GM23338 (cell line): ENCODE results near the gene FAM227B. TPM values are rescaled to one million over a fixed set of nuclear protein-coding genes. Genes with fewer than 3 reads are reported as not detected.

Experiments used
- ATAC-seq: fragments of 200-7000 bp; cut with Tn5 transposase; 3 replicates; pipeline ENCODE4 v1.9.1; 2020
- DNase-seq: peaks from one replicate; pipeline ENCODE4 v3.0.0-alpha.2; 2015; ENCODE audit warnings: low spot score
- H2AFZ ChIP-seq: fragments of 200-600 bp; sonication (generic); 2 replicates; pipeline ENCODE4 v1.8.0; 2016; ENCODE audit warnings: antibody characterized with exemption, mild to moderate bottlenecking, moderate library complexity
- H3F3A ChIP-seq: fragments of 200-600 bp; sonication (generic); replicated peaks from 2 replicates; pipeline ENCODE4 v1.8.0; 2017; ENCODE audit warnings: antibody characterized with exemption, mixed run types, low read depth
- H3K27ac ChIP-seq: fragments of 200-600 bp; sonication (generic); 2 replicates; pipeline ENCODE4 v1.6.1; 2016; ENCODE audit warnings: low read depth
- H3K27me3 ChIP-seq: fragments of 200-600 bp; sonication (generic); 2 replicates; pipeline ENCODE4 v1.8.0; 2016; ENCODE audit warnings: mild to moderate bottlenecking, mixed run types, moderate library complexity; ENCODE audit not compliant: insufficient read depth
- H3K36me3 ChIP-seq: fragments of 200-600 bp; sonication (generic); 2 replicates; pipeline ENCODE4 v1.8.0; 2016; ENCODE audit warnings: mild to moderate bottlenecking; ENCODE audit not compliant: insufficient read depth
- H3K4me1 ChIP-seq: fragments of 200-600 bp; sonication (generic); 2 replicates; pipeline ENCODE4 v1.8.0; 2016; ENCODE audit warnings: mild to moderate bottlenecking, moderate library complexity; ENCODE audit not compliant: insufficient read depth
- H3K4me2 ChIP-seq: fragments of 200-600 bp; sonication (generic); 2 replicates; pipeline ENCODE4 v1.7.1; 2017; ENCODE audit warnings: mixed run types
- H3K4me3 ChIP-seq: fragments of 200-600 bp; sonication (generic); 2 replicates; pipeline ENCODE4 v1.6.1; 2016; ENCODE audit warnings: mixed run types
- H3K79me2 ChIP-seq: fragments of 200-600 bp; sonication (generic); replicated peaks from 2 replicates; pipeline ENCODE4 v1.8.0; 2017; ENCODE audit warnings: mild to moderate bottlenecking; ENCODE audit not compliant: insufficient read depth
- H3K9me2 ChIP-seq: fragments of 200-600 bp; sonication (generic); 2 replicates; pipeline ENCODE4 v1.8.0; 2017; ENCODE audit not compliant: insufficient read depth
- H4K20me1 ChIP-seq: fragments of 200-600 bp; sonication (generic); replicated peaks from 2 replicates; pipeline ENCODE4 v1.8.0; 2017; ENCODE audit warnings: mild to moderate bottlenecking; ENCODE audit not compliant: insufficient read depth
- H3K27ac Mint-ChIP-seq: 2 replicates; pipeline ENCODE4 v1.8.0; 2020; ENCODE audit warnings: inconsistent platforms, mild to moderate bottlenecking, moderate library complexity, mixed read lengths
- H3K27me3 Mint-ChIP-seq: 3 replicates; pipeline ENCODE4 v1.8.0; 2022; ENCODE audit warnings: low read depth, mild to moderate bottlenecking, moderate library complexity, mixed read lengths, inconsistent platforms; ENCODE audit not compliant: insufficient read depth, poor library complexity
- H3K36me3 Mint-ChIP-seq: 3 replicates; pipeline ENCODE4 v1.8.0; 2021; ENCODE audit warnings: low read depth, mild to moderate bottlenecking, inconsistent platforms, moderate library complexity, mixed read lengths
- H3K4me1 Mint-ChIP-seq: 3 replicates; pipeline ENCODE4 v1.8.0; 2020; ENCODE audit warnings: mild to moderate bottlenecking, inconsistent platforms, mixed read lengths
- H3K4me3 Mint-ChIP-seq: 3 replicates; pipeline ENCODE4 v1.8.0; 2021; ENCODE audit warnings: moderate library complexity, mild to moderate bottlenecking, inconsistent platforms, mixed read lengths
- H3K9me3 Mint-ChIP-seq: 3 replicates; pipeline ENCODE4 v1.8.0; 2020; ENCODE audit warnings: moderate library complexity, mild to moderate bottlenecking, inconsistent platforms, mixed read lengths
- CREB1 ChIP-seq: fragments of 250-450 bp; sonication (Bioruptor Pico); IDR thresholded peaks from 2 replicates; pipeline ENCODE4 v1.5.0; 2020; ENCODE audit warnings: low read depth, mild to moderate bottlenecking, moderate library complexity
- ETS1 ChIP-seq: IDR thresholded peaks from 2 replicates; pipeline ENCODE4 v1.6.1; 2016; ENCODE audit warnings: antibody characterized with exemption
- EZH2 ChIP-seq: fragments of 200-600 bp; sonication (generic); IDR thresholded peaks from one replicate; pipeline ENCODE4 v1.8.0; 2017; ENCODE audit warnings: antibody characterized with exemption, mild to moderate bottlenecking, low read depth; ENCODE audit not compliant: unreplicated experiment
- EZH2phosphoT487 ChIP-seq: fragments of 200-600 bp; sonication (generic); IDR thresholded peaks from one replicate; pipeline ENCODE4 v1.8.1; 2018; ENCODE audit warnings: antibody characterized with exemption; ENCODE audit not compliant: unreplicated experiment
- JUNB ChIP-seq: IDR thresholded peaks from one replicate; pipeline ENCODE4 v1.6.1; 2016; ENCODE audit warnings: antibody characterized with exemption; ENCODE audit not compliant: unreplicated experiment
- NANOG ChIP-seq: IDR thresholded peaks from 2 replicates; pipeline ENCODE4 v1.6.1; 2016; ENCODE audit warnings: antibody characterized with exemption, borderline replicate concordance
- POLR2AphosphoS5 ChIP-seq: IDR thresholded peaks from 2 replicates; pipeline ENCODE4 v1.6.1; 2016; ENCODE audit warnings: antibody characterized with exemption, low read depth
- REST ChIP-seq: IDR thresholded peaks from one replicate; pipeline ENCODE4 v1.6.1; 2018; ENCODE audit warnings: antibody characterized with exemption; ENCODE audit not compliant: unreplicated experiment
- STAT1 ChIP-seq: IDR thresholded peaks from one replicate; pipeline ENCODE4 v1.6.1; 2016; ENCODE audit warnings: antibody characterized with exemption; ENCODE audit not compliant: unreplicated experiment
- ZNF114 ChIP-seq: fragments of 250-450 bp; sonication (Bioruptor Pico); IDR thresholded peaks from 2 replicates; pipeline ENCODE4 v1.5.0; 2020; ENCODE audit warnings: mild to moderate bottlenecking, moderate library complexity
- ZNF331 ChIP-seq: fragments of 250-450 bp; sonication (Bioruptor Pico); IDR thresholded peaks from 2 replicates; pipeline ENCODE4 v1.5.0; 2020; ENCODE audit warnings: low read depth, mild to moderate bottlenecking, moderate library complexity
- ZNF462 ChIP-seq: fragments of 250-450 bp; sonication (Bioruptor Pico); IDR thresholded peaks from 2 replicates; pipeline ENCODE4 v1.5.0; 2020; ENCODE audit warnings: mild to moderate bottlenecking, moderate library complexity
- polyA plus RNA-seq: library from polyadenylated mRNA; unstranded; fragments of >200 nt; fragmentation: Nextera tagmentation; extraction: Ambion mirVana; gene quantifications from 2 replicates; pipeline ENCODE4 v1.2.1, GENCODE V29; 2016
- total RNA-seq: library from RNA; depleted of rRNA; stranded (reverse); fragments of >200 nt; shearing (Covaris generic); gene quantifications from 2 replicates; pipeline ENCODE4 v1.2.3, GENCODE V29; 2014
- TF ChIP-seq, protein P1 (sequence below), 2 experiments: fragments of 200-600 bp in 1 of 2; sonication (generic) in 1 of 2; conservative IDR thresholded peaks; 2 replicates each; pipeline versions ENCODE4 v1.5.1 to v1.6.1; 2016 to 2017; ENCODE audit warnings: antibody characterized with exemption in 2 of 2, low read depth in 2 of 2, mild to moderate bottlenecking in 2 of 2, moderate library complexity in 1 of 2

Gene FAM227B
- total and polyA plus RNA-seq, 2 experiments from 2014 or later: 2.6 to 10.2 TPM

- no peaks in the 10 kb centered on the region; the same call in 2 of the 3 replicates for H3K9me3 Mint-ChIP-seq
- H4K20me1 ChIP-seq: no peaks in the 10 kb centered on the region
- no peaks in the 10 kb centered on the region; the same call in 1 of the 2 replicates for H3K36me3 ChIP-seq
- TF ChIP-seq JUNB (no peak), STAT1 (no peak), EZH2phosphoT487 (no peak), POLR2AphosphoS5 (no peak), EZH2 (no peak), ETS1 (no peak), CREB1 (CRISPR knock-in tag) (no peak), ZNF114 (CRISPR knock-in tag) (no peak), NANOG (no peak), ZNF462 (CRISPR knock-in tag) (no peak), ZNF331 (no peak), REST (no peak)
- TF ChIP-seq, protein P1, sequence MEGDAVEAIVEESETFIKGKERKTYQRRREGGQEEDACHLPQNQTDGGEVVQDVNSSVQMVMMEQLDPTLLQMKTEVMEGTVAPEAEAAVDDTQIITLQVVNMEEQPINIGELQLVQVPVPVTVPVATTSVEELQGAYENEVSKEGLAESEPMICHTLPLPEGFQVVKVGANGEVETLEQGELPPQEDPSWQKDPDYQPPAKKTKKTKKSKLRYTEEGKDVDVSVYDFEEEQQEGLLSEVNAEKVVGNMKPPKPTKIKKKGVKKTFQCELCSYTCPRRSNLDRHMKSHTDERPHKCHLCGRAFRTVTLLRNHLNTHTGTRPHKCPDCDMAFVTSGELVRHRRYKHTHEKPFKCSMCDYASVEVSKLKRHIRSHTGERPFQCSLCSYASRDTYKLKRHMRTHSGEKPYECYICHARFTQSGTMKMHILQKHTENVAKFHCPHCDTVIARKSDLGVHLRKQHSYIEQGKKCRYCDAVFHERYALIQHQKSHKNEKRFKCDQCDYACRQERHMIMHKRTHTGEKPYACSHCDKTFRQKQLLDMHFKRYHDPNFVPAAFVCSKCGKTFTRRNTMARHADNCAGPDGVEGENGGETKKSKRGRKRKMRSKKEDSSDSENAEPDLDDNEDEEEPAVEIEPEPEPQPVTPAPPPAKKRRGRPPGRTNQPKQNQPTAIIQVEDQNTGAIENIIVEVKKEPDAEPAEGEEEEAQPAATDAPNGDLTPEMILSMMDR (conservative IDR thresholded peaks at IDR 0.05; ENCODE audit: low read depth in 2 of 2): no peak
- H3K27me3 Mint-ChIP-seq: no peaks in the 10 kb centered on the region
- no peaks in the 10 kb centered on the region for H3K27me3 ChIP-seq
- no peak overlapping the region for H3K4me3 Mint-ChIP-seq
- peaks cover 5% of the 10 kb centered on the region; the same call in 1 of the 2 replicates for H3K9me2 ChIP-seq
- H3K4me3 ChIP-seq: no peak overlapping the region
- peaks cover 6% of the 10 kb centered on the region; the same call in 1 of the 3 replicates for H3K36me3 Mint-ChIP-seq
- ATAC-seq (no peak), DNase-seq (no peak)
- no peaks in the 10 kb centered on the region for H3F3A ChIP-seq
- no peak overlapping the region for H2AFZ ChIP-seq
- no peak overlapping the region for H3K27ac Mint-ChIP-seq
- no peaks in the 10 kb centered on the region for H3K4me1 ChIP-seq
- no peaks in the 10 kb centered on the region for H3K79me2 ChIP-seq
- no peaks in the 10 kb centered on the region for H3K4me1 Mint-ChIP-seq
- no peak overlapping the region for H3K27ac ChIP-seq
- no peak overlapping the region for H3K4me2 ChIP-seq
Observed at GRCh38 chr15:49297584-49297983, 323.0 kb downstream of the FAM227B start.
